K562 (cell line): ENCODE data around the gene CYSRT1. TPM values are rescaled to one million over a fixed set of nuclear protein-coding genes. Genes with fewer than 3 reads are reported as not detected.

Experiments used
- ATAC-seq: fragments of 200-7000 bp; cut with Tn5 transposase; 3 replicates; pipeline ENCODE4 v1.9.1; 2020; ENCODE audit warnings: moderate library complexity
- BruUV-seq: library from RNA; stranded (reverse); fragments of 400-500 nt; replicated peaks from 2 replicates; lab custom pipeline; 2021; lab: Mats Ljungman, UMichigan
- CTCF ChIA-PET: fragments of 300-600 bp; formaldehyde crosslinking; extraction: SDS; loops from one replicate; lab custom pipeline; 2021; ENCODE audit warnings: low intra/inter-chr PET ratio; lab: Yijun Ruan, JAX
- POLR2A ChIA-PET: fragments of 300-600, 350-650 bp; sonication (Branson Sonifier 250); formaldehyde crosslinking; extraction: SDS; loops from one replicate; lab custom pipeline; 2021; ENCODE audit warnings: antibody characterized with exemption, inconsistent platforms; lab: Yijun Ruan, JAX
- DNase-seq, 4 experiments: peaks; one replicate each; pipeline versions ENCODE4 v3.0.0 to v3.0.0-alpha.2; 2011 to 2018; ENCODE audit warnings: low spot score in 3 of 4, mixed read lengths in 3 of 4; ENCODE audit errors: extremely low read depth in 1 of 4
- FAIRE-seq: peaks from 2 replicates; lab custom pipeline; 2011; peaks lifted over from hg19 to GRCh38; lab: Jason Lieb, UNC
- H2AFZ ChIP-seq: 2 replicates; pipeline ENCODE4 v1.6.0; 2011; ENCODE audit warnings: low read depth, low read length, control low read depth, inconsistent platforms
- H3K27ac ChIP-seq: fragments of 200-600 bp; 3 replicates; pipeline ENCODE4 v1.8.0; 2011; ENCODE audit warnings: low read depth, mild to moderate bottlenecking, control low read depth, inconsistent platforms, low read length, moderate library complexity, mixed read lengths; ENCODE audit errors: extremely low read depth
- H3K27me3 ChIP-seq, 2 experiments: fragments of 300-600 bp in 1 of 2; 2 replicates in 1 of 2; 3 replicates in 1 of 2; pipeline versions ENCODE4 v1.6.0 to v1.8.0; 2011; ENCODE audit warnings: inconsistent platforms in 2 of 2, low read length in 2 of 2, mild to moderate bottlenecking in 1 of 2, mixed read lengths in 1 of 2, moderate library complexity in 1 of 2; ENCODE audit not compliant: control insufficient read depth in 2 of 2, insufficient read depth in 2 of 2
- H3K36me3 ChIP-seq: fragments of 300-600 bp; 3 replicates; pipeline ENCODE4 v1.8.0; 2011; ENCODE audit warnings: mild to moderate bottlenecking, low read length, inconsistent platforms; ENCODE audit not compliant: control insufficient read depth, insufficient read depth
- H3K4me1 ChIP-seq, 2 experiments: fragments of 200-600 bp in 1 of 2; replicated peaks in 1 of 2; 2 replicates in 1 of 2; 3 replicates in 1 of 2; pipeline versions ENCODE4 v1.5.1 to v1.8.0; 2011; ENCODE audit warnings: inconsistent platforms in 2 of 2, low read length in 2 of 2, mild to moderate bottlenecking in 1 of 2, mixed read lengths in 1 of 2, moderate library complexity in 1 of 2; ENCODE audit not compliant: control insufficient read depth in 2 of 2, insufficient read depth in 2 of 2
- H3K4me2 ChIP-seq: 2 replicates; pipeline ENCODE4 v1.6.1; 2011; ENCODE audit warnings: low read length, control low read depth, inconsistent platforms, mixed read lengths; ENCODE audit not compliant: insufficient read depth
- H3K4me3 ChIP-seq: fragments of 200-600 bp; sonication (generic), shearing (Covaris generic); 2 replicates; pipeline ENCODE4 v1.5.1; 2016; ENCODE audit warnings: control low read depth, inconsistent platforms
- H3K79me2 ChIP-seq: fragments of 200-600 bp; 3 replicates; pipeline ENCODE4 v1.8.0; 2011; ENCODE audit warnings: low read length, inconsistent platforms; ENCODE audit not compliant: control insufficient read depth, insufficient read depth
- H3K9ac ChIP-seq, 2 experiments: 2 replicates each; pipeline versions ENCODE4 v1.6.0 to v1.6.1; 2011; ENCODE audit warnings: low read depth in 2 of 2, low read length in 2 of 2, control low read depth in 1 of 2, inconsistent platforms in 1 of 2, mild to moderate bottlenecking in 1 of 2, mixed read lengths in 1 of 2; ENCODE audit not compliant: insufficient read depth in 1 of 2
- H3K9me1 ChIP-seq: one replicate; pipeline ENCODE4 v1.6.0; 2011; ENCODE audit warnings: inconsistent platforms, mild to moderate bottlenecking, low read length, moderate library complexity; ENCODE audit not compliant: control insufficient read depth, insufficient read depth
- H3K9me3 ChIP-seq: replicated peaks from 2 replicates; pipeline ENCODE4 v1.5.1; 2011; ENCODE audit warnings: low read depth, low read length, inconsistent platforms; ENCODE audit not compliant: control insufficient read depth, insufficient read depth
- H4K20me1 ChIP-seq: replicated peaks from 2 replicates; pipeline ENCODE4 v1.6.1; 2011; ENCODE audit warnings: low read length, inconsistent platforms, mixed read lengths; ENCODE audit not compliant: control insufficient read depth, insufficient read depth
- HNRNPL ChIP-seq: fragments of 200-400 bp; formaldehyde crosslinking; IDR thresholded peaks from 2 replicates; pipeline ENCODE4 v1.6.1; 2017; ENCODE audit warnings: low read depth, mild to moderate bottlenecking, low read length
- RBBP5 ChIP-seq: fragments of 200-600 bp; sonication (generic); IDR thresholded peaks from 2 replicates; pipeline ENCODE4 v1.6.1; 2012; ENCODE audit warnings: borderline replicate concordance, mild to moderate bottlenecking, low read length, control low read depth, inconsistent platforms; ENCODE audit not compliant: insufficient read depth, poor library complexity, severe bottlenecking
- RBM25 ChIP-seq: fragments of 200-400 bp; formaldehyde crosslinking; IDR thresholded peaks from 2 replicates; pipeline ENCODE4 v1.6.1; 2018; ENCODE audit warnings: low read length, low read depth, moderate library complexity; ENCODE audit not compliant: severe bottlenecking
- SMC3 ChIP-seq: conservative IDR thresholded peaks from 2 replicates; pipeline ENCODE4 v1.6.1; 2011; ENCODE audit warnings: low read depth, low read length, improper control_type of control experiment; ENCODE audit not compliant: insufficient read depth
- ZEB2 ChIP-seq: fragments of 450-650 bp; IDR thresholded peaks from 2 replicates; pipeline ENCODE4 v1.6.1; 2016
- ZHX1 ChIP-seq: fragments of 150-350 bp; conservative IDR thresholded peaks from 2 replicates; pipeline ENCODE4 v1.6.1; 2014; ENCODE audit warnings: low read length
- ZNF695 ChIP-seq: fragments of 450-650 bp; formaldehyde crosslinking; IDR thresholded peaks from 2 replicates; pipeline ENCODE4 v1.4.0; 2020; ENCODE audit warnings: mild to moderate bottlenecking, moderate library complexity
- WGBS: fragments of 100-300 bp; shearing (Covaris generic); methylation state at CpG from one replicate; pipeline ENCODE4 v1.1.6; 2016; ENCODE audit warnings: low coverage, mixed read lengths; ENCODE audit not compliant: insufficient coverage; ENCODE audit errors: missing lambda C conversion rate; 5-methylcytosine and 5-hydroxymethylcytosine counted together
- in situ Hi-C: fragments of 300-500 bp; cut with MboI; formaldehyde crosslinking; loops from 4 replicates; pipeline ENCODE4 v1.15.0; 2018; ENCODE audit warnings: inconsistent platforms, mixed read lengths
- intact Hi-C: fragments of 100-400 bp; cut with micrococcal nuclease; formaldehyde crosslinking; loops from 2 replicates; pipeline ENCODE4 v1.14.2; 2022
- polyA plus RNA-seq, 8 experiments: library from polyadenylated mRNA; depleted of rRNA in 4 of 8; stranded (reverse) in 5 of 8; unstranded in 3 of 8; fragments of >200 nt; fragmentation: Nextera tagmentation in 2 of 8; fragmentation: Illumina TruSeq in 1 of 8; extraction: Ambion mirVana in 2 of 8; extraction: Trizol in 1 of 8; gene quantifications; 2 replicates each; pipeline versions ENCODE4 v1.2.1 to v1.2.3, GENCODE V29; 2011 to 2014; ENCODE audit warnings: inconsistent platforms in 1 of 8, missing spikeins in 1 of 8
- total RNA-seq, 7 experiments: library from RNA; depleted of rRNA in 6 of 7; stranded (reverse); fragments of >200 nt in 6 of 7; fragmentation: Illumina TruSeq in 2 of 7; extraction: Trizol in 2 of 7; gene quantifications; 2 replicates each; pipeline versions ENCODE4 v1.2.1 to v1.2.3, GENCODE V29; 2011 to 2021; ENCODE audit warnings: low replicate concordance in 1 of 7
- TF ChIP-seq, protein P1 (sequence below), 2 experiments: IDR thresholded peaks; 2 replicates each; pipeline ENCODE4 v1.6.1; 2012; ENCODE audit warnings: improper control_type of control experiment in 2 of 2, low read depth in 2 of 2, low read length in 2 of 2, borderline replicate concordance in 1 of 2
- TF ChIP-seq, protein P2 (sequence below): sonication (generic); formaldehyde crosslinking; IDR thresholded peaks from 2 replicates; pipeline ENCODE4 v1.8.0; 2022; ENCODE audit warnings: mild to moderate bottlenecking, missing genetic modification reagents, borderline replicate concordance

Gene CYSRT1
- total and polyA plus RNA-seq, 9 of the 15 experiments (the other 6 are each of a cell fraction or from before 2014, with no cell fraction given): 0.04 to 1.4 (median 0.42) TPM; not detected in 3

GRCh38 chr9:137233143-137233980, 8.4 kb downstream of the CYSRT1 start (continued):
- TF ChIP-seq HNRNPL: 0 out of 2 replicates have a peak, but pooled peaks have one; percentile 30
- no peak for TF ChIP-seq ZEB2

GRCh38 chr9:137234055-137234697, 9.2 kb downstream of the CYSRT1 start:
- H3K27ac ChIP-seq: no peak overlapping the region
- CTCF ChIA-PET: no interaction called here
- no peaks in the 10 kb centered on the region for H4K20me1 ChIP-seq
- peaks cover 16 to 100% of the 10 kb centered on the region in 2 experiments for H3K4me1 ChIP-seq
- POLR2A ChIA-PET: interaction anchor here (0.7 kb wide), 1 partner anchor 45 kb away, joined by 3 read pairs; no protein-coding TSS in a partner anchor
- H3K36me3 ChIP-seq: peaks cover 4% of the 10 kb centered on the region; the same call in 1 of the 3 replicates
- ATAC-seq (no peak), FAIRE-seq (no peak), DNase-seq (peak in 3 of 4 experiments; percentile 26 to 35 (median 28))
- intact Hi-C loops: no loop called here
- peaks cover 4% of the 10 kb centered on the region for H3K9me1 ChIP-seq
- no peak overlapping the region for H3K4me3 ChIP-seq
- BruUV-seq: no TSS peak
- 57% methylated on average over 23 of the region's 40 CpGs for WGBS
- H3K27me3 ChIP-seq: no peaks in the 10 kb centered on the region
- H3K9ac ChIP-seq: peak overlapping the region in 1 of 2 experiments; percentile 76; a peak in 2 of 4 replicates
- H3K4me2 ChIP-seq: no peak overlapping the region
- in situ Hi-C loops: loop anchor here (25.0 kb wide), 1 partner anchor 447 kb away; the partner anchor contains the start of genes CCDC183 and TMEM141
- H3K79me2 ChIP-seq: peaks cover 14% of the 10 kb centered on the region
- H2AFZ ChIP-seq: no peak overlapping the region
- H3K9me3 ChIP-seq: no peaks in the 10 kb centered on the region
- TF ChIP-seq ZHX1: no peak
- no peak for TF ChIP-seq RBM25
- TF ChIP-seq RBBP5: no peak
- no peak for TF ChIP-seq ZNF695
- TF ChIP-seq, protein P1, sequence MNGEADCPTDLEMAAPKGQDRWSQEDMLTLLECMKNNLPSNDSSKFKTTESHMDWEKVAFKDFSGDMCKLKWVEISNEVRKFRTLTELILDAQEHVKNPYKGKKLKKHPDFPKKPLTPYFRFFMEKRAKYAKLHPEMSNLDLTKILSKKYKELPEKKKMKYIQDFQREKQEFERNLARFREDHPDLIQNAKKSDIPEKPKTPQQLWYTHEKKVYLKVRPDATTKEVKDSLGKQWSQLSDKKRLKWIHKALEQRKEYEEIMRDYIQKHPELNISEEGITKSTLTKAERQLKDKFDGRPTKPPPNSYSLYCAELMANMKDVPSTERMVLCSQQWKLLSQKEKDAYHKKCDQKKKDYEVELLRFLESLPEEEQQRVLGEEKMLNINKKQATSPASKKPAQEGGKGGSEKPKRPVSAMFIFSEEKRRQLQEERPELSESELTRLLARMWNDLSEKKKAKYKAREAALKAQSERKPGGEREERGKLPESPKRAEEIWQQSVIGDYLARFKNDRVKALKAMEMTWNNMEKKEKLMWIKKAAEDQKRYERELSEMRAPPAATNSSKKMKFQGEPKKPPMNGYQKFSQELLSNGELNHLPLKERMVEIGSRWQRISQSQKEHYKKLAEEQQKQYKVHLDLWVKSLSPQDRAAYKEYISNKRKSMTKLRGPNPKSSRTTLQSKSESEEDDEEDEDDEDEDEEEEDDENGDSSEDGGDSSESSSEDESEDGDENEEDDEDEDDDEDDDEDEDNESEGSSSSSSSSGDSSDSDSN (IDR thresholded peaks at IDR 0.05; ENCODE audit: borderline replicate concordance in 1 of 2, low read depth in 2 of 2, low read length in 2 of 2): no peak
- TF ChIP-seq, protein P2, sequence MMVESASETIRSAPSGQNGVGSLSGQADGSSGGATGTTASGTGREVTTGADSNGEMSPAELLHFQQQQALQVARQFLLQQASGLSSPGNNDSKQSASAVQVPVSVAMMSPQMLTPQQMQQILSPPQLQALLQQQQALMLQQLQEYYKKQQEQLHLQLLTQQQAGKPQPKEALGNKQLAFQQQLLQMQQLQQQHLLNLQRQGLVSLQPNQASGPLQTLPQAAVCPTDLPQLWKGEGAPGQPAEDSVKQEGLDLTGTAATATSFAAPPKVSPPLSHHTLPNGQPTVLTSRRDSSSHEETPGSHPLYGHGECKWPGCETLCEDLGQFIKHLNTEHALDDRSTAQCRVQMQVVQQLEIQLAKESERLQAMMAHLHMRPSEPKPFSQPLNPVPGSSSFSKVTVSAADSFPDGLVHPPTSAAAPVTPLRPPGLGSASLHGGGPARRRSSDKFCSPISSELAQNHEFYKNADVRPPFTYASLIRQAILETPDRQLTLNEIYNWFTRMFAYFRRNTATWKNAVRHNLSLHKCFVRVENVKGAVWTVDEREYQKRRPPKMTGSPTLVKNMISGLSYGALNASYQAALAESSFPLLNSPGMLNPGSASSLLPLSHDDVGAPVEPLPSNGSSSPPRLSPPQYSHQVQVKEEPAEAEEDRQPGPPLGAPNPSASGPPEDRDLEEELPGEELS (CRISPR knock-in tag): no peak
- TF ChIP-seq SMC3: no peak
